ENCODE results near the gene CBLC. TPM values are rescaled to one million over a fixed set of nuclear protein-coding genes. Genes with fewer than 3 reads are reported as not detected.

CBLC gene
- total and polyA plus RNA-seq, 2 of the 4 experiments (the other 2 are of a cell fraction): not detected

GRCh38 chr19:44820648-44821609, 43.2 kb downstream of the CBLC start:
- ChIA-PET CTCF (no interaction called here), POLR2A (ENCODE audit: unreplicated experiment) (interaction anchor here (0.5 to 0.6 kb wide), 2 partner anchors 10 to 543 kb away, joined by 4 to 7 read pairs; no protein-coding TSS in a partner anchor)
- H4K5ac ChIP-seq (ENCODE audit: low read depth, low read length): no peak overlapping the region
- peaks cover 6% of the 10 kb centered on the region for H3K36me3 ChIP-seq (ENCODE audit: control insufficient read depth, insufficient read depth, low read length)
- WGBS, 2 experiments (ENCODE audit: extremely low coverage in 2 of 2, insufficient read length in 1 of 2): 66% methylated on average over 6 of the region's 35 CpGs; no CpG with 5 or more reads in 1 of the 2 experiments
- no peak overlapping the region for H3K4ac ChIP-seq (ENCODE audit: low read depth, low read length)
- no peak overlapping the region for H2BK5ac ChIP-seq (ENCODE audit: low read depth, low read length, poor library complexity, severe bottlenecking)
- H2AK5ac ChIP-seq (ENCODE audit: low read depth, low read length): no peak overlapping the region
- H3K9me1 ChIP-seq (ENCODE audit: insufficient read depth, low read length): 0 out of 2 replicates have a peak, but pooled peaks cover 2% of the 10 kb centered on the region
- H3K27me3 ChIP-seq (ENCODE audit: control insufficient read depth, insufficient read depth, low read length): peaks cover 2% of the 10 kb centered on the region
- no peak overlapping the region for H2BK120ac ChIP-seq (ENCODE audit: low read depth, low read length)
- H3K27ac ChIP-seq (ENCODE audit: insufficient read depth, low read length): no peak overlapping the region
- H2AFZ ChIP-seq (replicated peaks; ENCODE audit: low read length, poor library complexity): no peak overlapping the region
- BruUV-seq (replicated peaks): no TSS peak
- H2BK15ac ChIP-seq (ENCODE audit: low read depth, low read length): no peak overlapping the region
- H3K4me1 ChIP-seq (ENCODE audit: control insufficient read depth, insufficient read depth, low read length): peaks cover 3% of the 10 kb centered on the region; the same call in 1 of the 2 replicates
- no peak overlapping the region for H3K18ac ChIP-seq (ENCODE audit: low read depth, low read length)
- in situ Hi-C loops (cut with MboI; ENCODE audit: low sequenced_read_pairs) (no loop called here), intact Hi-C loops (cut with micrococcal nuclease) (no loop called here), dilution Hi-C loops (cut with HindIII; ENCODE audit: low sequenced_read_pairs, unreplicated experiment) (no loop called here)
- peak; percentile 24; the same call in 1 of the 2 replicates for ATAC-seq (ENCODE audit: low read depth)
- no peaks in the 10 kb centered on the region for H3K79me1 ChIP-seq (ENCODE audit: low read depth in 1 of 2, low read length in 2 of 2)
- H4K91ac ChIP-seq (ENCODE audit: insufficient read depth, low read depth, low read length): no peak overlapping the region
- H3K4me3 ChIP-seq (ENCODE audit: insufficient read depth, low read depth, low read length): no peak overlapping the region
- no peak overlapping the region for H3K23ac ChIP-seq (ENCODE audit: low read depth, low read length)
- H3K14ac ChIP-seq (replicated peaks; ENCODE audit: low read depth, low read length): no peak overlapping the region
- no peak for DNase-seq
- H4K20me1 ChIP-seq (ENCODE audit: insufficient read depth, low read length): no peaks in the 10 kb centered on the region
- H3K9ac ChIP-seq (ENCODE audit: low read depth, low read length): no peak overlapping the region
- no peak overlapping the region for H4K8ac ChIP-seq (ENCODE audit: low read depth in 2 of 2, low read length in 2 of 2)
- no peak overlapping the region for H2AK9ac ChIP-seq (replicated peaks; ENCODE audit: low read depth, low read length, poor library complexity)
- no peaks in the 10 kb centered on the region for H3K9me3 ChIP-seq (ENCODE audit: control insufficient read depth, insufficient read depth, low read length)
- no peak overlapping the region for H3K56ac ChIP-seq (ENCODE audit: extremely low read depth, insufficient read depth, low read length)
- no peak overlapping the region for H3K4me2 ChIP-seq (ENCODE audit: low read depth, low read length)
- no peak overlapping the region for H2BK20ac ChIP-seq (ENCODE audit: low read depth, low read length)
- TF ChIP-seq ELK1 (IDR thresholded peaks at IDR 0.05; ENCODE audit: borderline replicate concordance, low read depth, low read length): no peak
- no peak for TF ChIP-seq CEBPB (IDR thresholded peaks at IDR 0.05; ENCODE audit: low read depth, low read length)
- no peak for TF ChIP-seq MAFK (IDR thresholded peaks at IDR 0.05; ENCODE audit: low read depth, low read length)
- TF ChIP-seq, protein P1, sequence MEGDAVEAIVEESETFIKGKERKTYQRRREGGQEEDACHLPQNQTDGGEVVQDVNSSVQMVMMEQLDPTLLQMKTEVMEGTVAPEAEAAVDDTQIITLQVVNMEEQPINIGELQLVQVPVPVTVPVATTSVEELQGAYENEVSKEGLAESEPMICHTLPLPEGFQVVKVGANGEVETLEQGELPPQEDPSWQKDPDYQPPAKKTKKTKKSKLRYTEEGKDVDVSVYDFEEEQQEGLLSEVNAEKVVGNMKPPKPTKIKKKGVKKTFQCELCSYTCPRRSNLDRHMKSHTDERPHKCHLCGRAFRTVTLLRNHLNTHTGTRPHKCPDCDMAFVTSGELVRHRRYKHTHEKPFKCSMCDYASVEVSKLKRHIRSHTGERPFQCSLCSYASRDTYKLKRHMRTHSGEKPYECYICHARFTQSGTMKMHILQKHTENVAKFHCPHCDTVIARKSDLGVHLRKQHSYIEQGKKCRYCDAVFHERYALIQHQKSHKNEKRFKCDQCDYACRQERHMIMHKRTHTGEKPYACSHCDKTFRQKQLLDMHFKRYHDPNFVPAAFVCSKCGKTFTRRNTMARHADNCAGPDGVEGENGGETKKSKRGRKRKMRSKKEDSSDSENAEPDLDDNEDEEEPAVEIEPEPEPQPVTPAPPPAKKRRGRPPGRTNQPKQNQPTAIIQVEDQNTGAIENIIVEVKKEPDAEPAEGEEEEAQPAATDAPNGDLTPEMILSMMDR (conservative IDR thresholded peaks at IDR 0.05; ENCODE audit: low read depth, low read length): no peak
- TF ChIP-seq MAZ (IDR thresholded peaks at IDR 0.05; ENCODE audit: borderline replicate concordance, low read depth, low read length): no peak
- TF ChIP-seq POLR2A (IDR thresholded peaks at IDR 0.05; ENCODE audit: low read depth, low read length): no peak
- no peak for TF ChIP-seq RFX5 (IDR thresholded peaks at IDR 0.05; ENCODE audit: low read depth, low read length)
- no peak for TF ChIP-seq RCOR1 (IDR thresholded peaks at IDR 0.05; ENCODE audit: insufficient replicate concordance, low read length)
- TF ChIP-seq BHLHE40 (IDR thresholded peaks at IDR 0.05; ENCODE audit: low read depth, low read length): no peak
- no peak for TF ChIP-seq NFE2L2 (IDR thresholded peaks at IDR 0.05; ENCODE audit: low read depth, low read length)
- no peak for TF ChIP-seq USF2 (IDR thresholded peaks at IDR 0.05; ENCODE audit: low read depth, low read length)
- no peak for TF ChIP-seq FOS (IDR thresholded peaks at IDR 0.05; ENCODE audit: low read depth, low read length)
- no peak for TF ChIP-seq MXI1 (IDR thresholded peaks at IDR 0.05; ENCODE audit: borderline replicate concordance, low read depth, low read length)
- no peak for TF ChIP-seq RAD21 (IDR thresholded peaks at IDR 0.05; ENCODE audit: low read length)

All from IMR-90 (cell line).